ENCODE measurements around the gene JAG2. TPM values are rescaled to one million over a fixed set of nuclear protein-coding genes. Genes with fewer than 3 reads are reported as not detected.

Gene JAG2
- total and polyA plus RNA-seq, 2 of the 13 experiments (the other 11 are each of a cell fraction or from before 2014, with no cell fraction given), result 0.04 to 0.16 TPM

DNA sequence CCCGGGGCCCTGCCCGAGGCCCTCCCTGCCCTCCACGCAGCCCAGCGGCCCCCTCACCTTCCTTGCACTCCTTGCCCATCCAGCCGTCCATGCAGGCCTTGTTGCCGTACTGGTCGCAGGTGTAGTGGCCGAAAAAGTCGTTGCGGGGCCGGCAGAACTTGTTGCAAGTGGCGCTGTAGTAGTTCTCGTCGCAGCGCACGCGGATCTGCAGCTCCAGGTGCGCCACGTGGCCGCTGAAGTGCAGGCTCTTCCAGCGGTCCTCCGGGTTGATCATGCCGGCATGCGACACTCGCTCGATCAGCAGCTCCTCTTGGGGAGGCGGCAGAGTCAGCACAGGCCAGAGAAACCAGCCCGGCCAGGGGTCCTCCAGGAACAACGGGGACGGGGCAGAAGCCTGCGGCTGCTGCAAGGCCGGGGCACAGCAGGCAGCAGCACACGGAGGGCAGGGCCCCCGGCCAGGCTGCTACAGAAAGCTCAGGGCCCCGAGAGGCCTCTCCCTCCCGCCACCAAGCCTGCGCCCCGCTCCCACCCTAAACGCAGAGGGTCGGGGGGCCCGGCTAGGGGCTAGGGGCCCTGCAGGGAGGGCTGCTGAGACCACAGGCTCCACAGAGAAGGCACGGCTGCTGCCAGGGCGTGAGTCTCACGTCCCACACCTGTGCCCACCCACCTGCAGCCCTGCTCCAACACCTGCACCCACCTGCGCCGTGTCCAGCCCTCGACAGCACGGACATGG lies 12.7 kb downstream of the JAG2 start:
- BruUV-seq (replicated peaks), result no TSS peak
- no peaks in the 10 kb centered on the region for H3K9me3 ChIP-seq (ENCODE audit: low read length)
- no peaks in the 10 kb centered on the region for H3K79me2 ChIP-seq (ENCODE audit: insufficient read depth, low read length)
- peak overlapping the region in 1 of 3 experiments; percentile 43; a peak in 1 of 6 replicates for H3K4me3 ChIP-seq (replicated peaks in 1 of 3; ENCODE audit: insufficient read depth in 1 of 3, low read depth in 2 of 3, low read length in 3 of 3)
- ATAC-seq (no peak), FAIRE-seq (no peak), DNase-seq (ENCODE audit: low spot score) (no peak)
- CTCF ChIA-PET (ENCODE audit: low intra/inter-chr PET ratio, low total read pairs), result no interaction called here
- peak overlapping the region; percentile 12; the same call in 1 of the 2 replicates for H3K4me2 ChIP-seq (ENCODE audit: low read depth, low read length)
- H3K36me3 ChIP-seq (replicated peaks in 1 of 2; ENCODE audit: control insufficient read depth in 1 of 2, insufficient read depth in 2 of 2, low read length in 2 of 2), result no peaks in the 10 kb centered on the region
- intact Hi-C loops (cut with micrococcal nuclease; ENCODE audit: unreplicated experiment), result no loop called here
- no peak overlapping the region for H2AFZ ChIP-seq (ENCODE audit: low read length)
- no peaks in the 10 kb centered on the region for H4K20me1 ChIP-seq (ENCODE audit: insufficient read depth, low read length)
- no peak overlapping the region for H3K9ac ChIP-seq (ENCODE audit: insufficient read depth, low read depth, low read length)
- peaks cover 37 to 64% of the 10 kb centered on the region in 2 experiments for H3K27me3 ChIP-seq (ENCODE audit: control insufficient read depth in 1 of 2, insufficient read depth in 2 of 2, low read length in 2 of 2)
- no peak overlapping the region for H3K27ac ChIP-seq (ENCODE audit: extremely low read length, insufficient read depth, low read length)
- in situ Hi-C loops (cut with HindIII; ENCODE audit: extremely low pct_ligation_motif_present, low pct_unique_long_range_greater_than_20kb), result no loop called here
- 60% methylated on average over 5 of the region's 48 CpGs for WGBS (ENCODE audit: low lambda C conversion rate)
- peaks cover 9% of the 10 kb centered on the region; the same call in 1 of the 2 replicates for H3K4me1 ChIP-seq (ENCODE audit: insufficient read depth, low read length)
- POLR2A ChIA-PET, result no interaction called here
- TF ChIP-seq ZNF879 (CRISPR knock-in tag; IDR thresholded peaks at IDR 0.05) (no peak), ZNF577 (CRISPR knock-in tag; IDR thresholded peaks at IDR 0.05; ENCODE audit: borderline replicate concordance, low read depth) (no peak), GLI4 (CRISPR knock-in tag; IDR thresholded peaks at IDR 0.05; ENCODE audit: borderline replicate concordance) (0 out of 2 replicates have a peak, but pooled peaks have one; percentile 37), NCOA1 (CRISPR knock-in tag; IDR thresholded peaks at IDR 0.05) (no peak), IRF1 (CRISPR knock-in tag; IDR thresholded peaks at IDR 0.05; ENCODE audit: low read depth) (no peak), ARNTL (CRISPR knock-in tag; IDR thresholded peaks at IDR 0.05) (no peak), ELF1 (CRISPR knock-in tag; IDR thresholded peaks at IDR 0.05) (no peak), HNF1A (IDR thresholded peaks at IDR 0.05; ENCODE audit: low read depth) (no peak), HNF1A (CRISPR knock-in tag; IDR thresholded peaks at IDR 0.05; ENCODE audit: borderline replicate concordance) (no peak), BCL6 (CRISPR knock-in tag; IDR thresholded peaks at IDR 0.05) (no peak), ZSCAN9 (CRISPR knock-in tag; IDR thresholded peaks at IDR 0.05; ENCODE audit: borderline replicate concordance) (no peak), MTF2 (CRISPR knock-in tag; IDR thresholded peaks at IDR 0.05; ENCODE audit: borderline replicate concordance) (peak; percentile 95; the same call in 1 of the 2 replicates), TBX2 (CRISPR knock-in tag; IDR thresholded peaks at IDR 0.05; ENCODE audit: borderline replicate concordance) (peak; percentile 22; the same call in 1 of the 2 replicates)
- TF ChIP-seq, protein P1, sequence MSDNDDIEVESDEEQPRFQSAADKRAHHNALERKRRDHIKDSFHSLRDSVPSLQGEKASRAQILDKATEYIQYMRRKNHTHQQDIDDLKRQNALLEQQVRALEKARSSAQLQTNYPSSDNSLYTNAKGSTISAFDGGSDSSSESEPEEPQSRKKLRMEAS (IDR thresholded peaks at IDR 0.05), result peak; percentile 86
- TF ChIP-seq, protein P2, sequence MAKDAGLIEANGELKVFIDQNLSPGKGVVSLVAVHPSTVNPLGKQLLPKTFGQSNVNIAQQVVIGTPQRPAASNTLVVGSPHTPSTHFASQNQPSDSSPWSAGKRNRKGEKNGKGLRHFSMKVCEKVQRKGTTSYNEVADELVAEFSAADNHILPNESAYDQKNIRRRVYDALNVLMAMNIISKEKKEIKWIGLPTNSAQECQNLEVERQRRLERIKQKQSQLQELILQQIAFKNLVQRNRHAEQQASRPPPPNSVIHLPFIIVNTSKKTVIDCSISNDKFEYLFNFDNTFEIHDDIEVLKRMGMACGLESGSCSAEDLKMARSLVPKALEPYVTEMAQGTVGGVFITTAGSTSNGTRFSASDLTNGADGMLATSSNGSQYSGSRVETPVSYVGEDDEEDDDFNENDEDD (CRISPR knock-in tag; IDR thresholded peaks at IDR 0.05; ENCODE audit: borderline replicate concordance), result peak; percentile 67; the same call in 1 of the 2 replicates
- TF ChIP-seq, protein P3, sequence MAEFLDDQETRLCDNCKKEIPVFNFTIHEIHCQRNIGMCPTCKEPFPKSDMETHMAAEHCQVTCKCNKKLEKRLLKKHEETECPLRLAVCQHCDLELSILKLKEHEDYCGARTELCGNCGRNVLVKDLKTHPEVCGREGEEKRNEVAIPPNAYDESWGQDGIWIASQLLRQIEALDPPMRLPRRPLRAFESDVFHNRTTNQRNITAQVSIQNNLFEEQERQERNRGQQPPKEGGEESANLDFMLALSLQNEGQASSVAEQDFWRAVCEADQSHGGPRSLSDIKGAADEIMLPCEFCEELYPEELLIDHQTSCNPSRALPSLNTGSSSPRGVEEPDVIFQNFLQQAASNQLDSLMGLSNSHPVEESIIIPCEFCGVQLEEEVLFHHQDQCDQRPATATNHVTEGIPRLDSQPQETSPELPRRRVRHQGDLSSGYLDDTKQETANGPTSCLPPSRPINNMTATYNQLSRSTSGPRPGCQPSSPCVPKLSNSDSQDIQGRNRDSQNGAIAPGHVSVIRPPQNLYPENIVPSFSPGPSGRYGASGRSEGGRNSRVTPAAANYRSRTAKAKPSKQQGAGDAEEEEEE (CRISPR knock-in tag; IDR thresholded peaks at IDR 0.05; ENCODE audit: borderline replicate concordance), result no peak
